ENCODE results near the gene IFI27L1.

The IFI27L1 gene

DNA sequence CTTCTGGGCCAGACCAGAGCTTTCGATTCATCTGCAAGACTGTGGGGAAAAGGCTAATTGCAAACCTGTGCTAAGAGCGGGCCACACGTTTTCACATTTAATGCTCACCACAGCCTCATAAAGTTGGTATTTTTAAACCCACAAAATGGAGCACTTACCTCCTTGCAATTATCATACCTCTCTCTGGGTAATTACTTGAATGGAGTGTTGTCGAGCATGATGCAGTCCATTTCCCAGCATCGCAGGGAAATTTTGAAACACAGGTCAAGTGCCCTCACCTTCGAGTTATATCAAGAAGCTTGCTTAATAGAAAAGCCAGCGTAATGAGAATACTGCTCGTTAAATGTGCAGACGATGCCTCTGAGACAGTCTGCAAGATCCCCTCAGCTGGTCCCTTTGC is 57.1 kb downstream of the IFI27L1 start:
- no peak for DNase-seq

DNA sequence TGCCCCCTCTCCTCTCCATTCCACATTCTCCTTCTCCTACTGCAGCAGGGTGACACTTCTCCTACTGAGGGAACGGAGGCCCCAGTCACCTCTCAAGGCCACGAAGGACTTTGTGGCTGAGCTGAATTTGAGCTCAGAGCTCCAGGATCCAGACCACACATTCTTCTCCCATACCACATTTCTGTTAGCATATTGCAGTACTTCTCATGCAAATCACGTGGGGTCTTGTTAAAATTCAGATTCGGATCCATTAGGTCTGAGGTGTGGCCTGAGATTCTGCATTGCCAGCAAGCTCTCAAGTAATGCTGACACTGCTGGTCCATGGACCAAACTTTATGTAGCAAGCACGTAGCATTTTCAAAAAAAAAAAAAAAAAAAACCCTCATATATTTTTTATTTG is 57.9 kb downstream of the IFI27L1 start:
- no peak for DNase-seq

DNA sequence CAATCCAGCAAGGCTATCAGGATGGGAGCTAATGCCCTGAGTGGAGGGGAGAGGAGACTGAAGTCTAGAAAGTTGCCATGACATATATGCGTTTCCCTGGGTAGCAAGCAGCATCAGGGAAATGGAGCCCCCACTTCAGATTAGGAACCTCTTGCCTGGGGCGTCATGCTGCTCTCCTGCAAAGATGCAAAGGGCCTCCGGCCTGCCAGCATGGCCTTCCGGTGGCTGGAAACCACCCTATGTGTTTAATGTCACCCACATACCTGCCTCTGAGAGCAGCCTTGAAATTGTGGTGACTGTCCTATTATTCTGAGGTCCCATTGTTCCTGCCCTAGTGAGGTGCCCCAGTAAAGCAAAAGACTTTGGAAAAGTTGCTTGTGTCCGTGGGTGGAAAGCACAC is 58.3 kb downstream of the IFI27L1 start:
- DNase-seq, result no peak

DNA sequence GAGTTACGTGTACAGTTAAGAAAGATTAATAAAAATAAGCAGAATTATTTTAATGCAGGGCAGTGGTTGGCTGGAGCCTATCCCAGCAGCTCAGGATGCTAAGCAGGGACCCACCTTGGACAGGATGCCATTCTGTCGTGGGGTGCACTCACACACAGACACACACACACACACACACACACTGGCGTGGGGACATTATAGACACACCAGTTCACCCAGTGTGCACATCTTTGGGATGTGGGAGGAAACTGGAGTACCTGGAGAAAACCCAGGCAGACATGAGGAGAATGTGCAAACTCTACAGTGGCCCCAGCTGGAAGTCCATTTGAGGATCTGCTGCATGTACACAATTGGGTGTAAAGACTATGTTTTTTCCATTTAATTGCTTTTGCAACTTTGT is 61.1 kb downstream of the IFI27L1 start:
- DNase-seq, result no peak

DNA sequence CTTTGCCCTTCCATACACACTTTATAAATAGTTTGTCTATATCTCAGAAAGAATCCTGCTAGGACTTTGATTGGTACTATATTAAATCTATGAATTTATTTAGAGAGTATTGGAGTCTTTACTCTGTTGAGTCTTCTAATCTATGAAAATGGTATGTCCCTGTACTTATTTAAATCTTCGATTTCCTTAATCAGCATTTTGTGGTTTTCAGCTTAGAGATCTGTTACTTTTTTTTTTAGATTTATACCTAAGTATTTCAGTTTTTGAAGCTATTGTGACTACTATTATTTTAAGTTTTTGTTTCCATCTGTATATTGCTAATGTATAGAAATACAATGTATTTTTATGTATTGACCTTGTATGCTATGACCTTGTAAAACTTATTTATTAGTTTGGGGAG is 61.7 kb downstream of the IFI27L1 start:
- no peak for DNase-seq

DNA sequence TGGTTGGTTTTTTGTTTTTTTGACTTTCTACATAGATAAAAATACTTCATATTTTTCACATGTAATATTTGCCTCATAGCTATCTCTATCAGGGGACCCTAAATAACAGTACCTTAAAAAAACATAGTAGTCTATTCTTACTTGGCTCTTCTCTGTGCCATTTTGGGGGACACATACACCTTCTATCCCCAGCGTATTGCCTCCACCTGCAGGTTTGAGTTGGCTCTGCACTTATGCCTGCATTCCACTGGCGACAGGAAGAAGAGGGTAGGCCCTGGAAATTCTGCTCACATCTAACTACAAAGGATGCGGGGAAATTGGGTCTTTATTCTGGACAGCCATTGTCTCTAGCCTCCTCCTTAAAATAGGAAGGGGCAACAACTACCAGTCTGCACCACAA is 62.1 kb downstream of the IFI27L1 start:
- DNase-seq, result no peak

DNA sequence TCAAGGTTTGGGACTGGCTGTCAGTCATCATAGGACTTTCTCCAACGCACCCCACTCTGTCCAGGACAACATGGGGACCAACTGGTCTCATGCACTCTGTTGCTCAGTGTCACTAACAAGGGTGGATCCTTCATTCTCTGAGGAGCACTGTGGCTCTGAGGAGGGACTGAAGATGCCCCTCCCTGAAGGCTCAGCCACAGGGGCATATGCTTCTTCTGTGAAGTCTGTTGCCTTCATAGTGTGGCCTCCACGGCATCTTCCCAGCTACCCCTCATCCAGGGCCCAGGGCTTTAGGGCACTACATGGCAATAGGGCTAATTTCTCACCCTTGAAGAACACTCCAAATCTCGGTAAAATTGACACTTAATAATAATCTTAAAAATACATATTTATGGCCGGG is 62.6 kb downstream of the IFI27L1 start:
- DNase-seq, result no peak

DNA sequence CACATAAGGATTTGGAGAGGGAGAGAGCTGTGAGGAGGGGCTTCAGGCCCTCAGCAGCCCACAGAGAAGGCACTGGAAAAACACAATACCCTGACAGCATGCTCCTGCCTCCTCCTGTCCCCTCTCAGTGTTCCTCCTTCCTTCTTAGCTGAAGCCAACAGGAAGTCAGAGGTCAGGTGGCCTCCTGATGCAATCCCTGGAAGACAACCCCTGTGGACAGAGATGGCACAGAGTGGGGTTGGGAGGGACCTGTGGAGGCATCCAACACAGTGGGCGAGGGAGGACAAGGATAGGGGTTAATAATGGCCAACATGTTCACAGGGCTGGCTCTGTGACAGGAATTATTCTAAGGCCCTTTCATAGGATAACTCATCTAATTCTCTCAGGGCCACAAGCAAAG is 63.7 kb downstream of the IFI27L1 start:
- DNase-seq, result no peak

DNA sequence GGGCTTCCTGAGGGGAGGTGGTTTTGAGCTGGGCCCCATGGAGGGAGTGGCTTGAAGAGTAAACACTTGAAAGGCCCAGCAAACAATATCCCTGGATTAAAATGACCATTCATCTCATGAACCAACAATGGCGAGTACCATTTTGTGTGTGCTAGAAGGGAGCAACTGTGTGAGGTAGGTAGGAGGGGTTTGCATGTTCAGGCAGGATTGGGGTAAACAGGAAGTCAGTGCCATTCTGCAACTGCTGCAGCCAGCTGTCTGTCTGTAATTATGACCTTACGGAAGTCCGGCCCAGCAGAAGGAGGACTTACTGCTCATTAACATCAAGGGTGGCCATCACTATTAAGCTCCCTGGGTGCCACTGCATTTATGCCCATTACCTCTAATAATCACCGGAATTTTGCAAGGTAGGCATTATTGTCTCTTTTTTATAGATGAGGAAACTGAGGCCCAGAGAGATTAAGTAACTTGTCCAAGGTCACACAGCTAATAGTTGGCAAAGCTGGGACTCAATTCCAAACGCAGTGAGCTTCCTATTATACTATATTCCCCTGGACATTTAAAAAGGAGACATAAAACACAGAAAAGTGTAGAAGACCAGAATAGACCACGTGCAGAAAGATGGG is 64.9 kb downstream of the IFI27L1 start:
- no peak for DNase-seq

All from 8988T (cell line).